ENCODE data around the gene SIRT3. TPM values are rescaled to one million over a fixed set of nuclear protein-coding genes. Genes with fewer than 3 reads are reported as not detected.
A peak's percentile ranks its signal among the peaks of the same experiment; 100 is the strongest.

Gene SIRT3
- polyA plus RNA-seq, 1 donor (not counting 4 experiments of a cell fraction or from before 2014, with no cell fraction given): 12.6 TPM

- Histone ChIP-seq H3K27ac (ENCODE audit: control insufficient read depth, insufficient read depth, low read length) (no peak overlapping the region), H3K27me3 (ENCODE audit: control insufficient read depth, extremely low read depth, insufficient read depth, low read length) (peaks cover 2% of the 10 kb centered on the region), H3K9me1 (ENCODE audit: control insufficient read depth, extremely low read depth, insufficient read depth, low read length) (no peaks in the 10 kb centered on the region), H3K4me2 (ENCODE audit: control insufficient read depth, extremely low read depth, insufficient read depth, low read depth, low read length) (peak overlapping the region; percentile 61), H4K20me1 (ENCODE audit: control insufficient read depth, extremely low read depth, insufficient read depth, low read length) (no peaks in the 10 kb centered on the region), H2AFZ (ENCODE audit: control insufficient read depth, low read length) (peak overlapping the region; percentile 74), H3K9ac (ENCODE audit: control insufficient read depth, extremely low read depth, insufficient read depth, low read length) (no peak overlapping the region), H3K9me3 (ENCODE audit: control insufficient read depth, low read depth, low read length) (no peaks in the 10 kb centered on the region), H3K4me3 (ENCODE audit: control insufficient read depth in 2 of 3, extremely low read depth in 1 of 3, insufficient read depth in 2 of 3, low read depth in 1 of 3, low read length in 3 of 3) (peak overlapping the region; percentile 21 to 47 (median 34)), H3K4me1 (ENCODE audit: control insufficient read depth, extremely low read depth, insufficient read depth, low read length) (peaks cover 7% of the 10 kb centered on the region), H3K36me3 (ENCODE audit: control insufficient read depth in 2 of 2, extremely low read depth in 1 of 2, insufficient read depth in 2 of 2, low read length in 2 of 2) (no peaks in the 10 kb centered on the region), H3K79me2 (ENCODE audit: control insufficient read depth, insufficient read depth, low read length) (no peaks in the 10 kb centered on the region)
- TF ChIP-seq CTCF (optimal IDR thresholded peaks at IDR 0.05 in 1 of 3, IDR thresholded peaks at IDR 0.05 in 1 of 3, conservative IDR thresholded peaks at IDR 0.05 in 1 of 3; ENCODE audit: extremely low read depth in 1 of 3, insufficient read depth in 2 of 3, low read length in 3 of 3) (no peak), EZH2 (IDR thresholded peaks at IDR 0.05; ENCODE audit: low read length) (no peak)
- FAIRE-seq (no peak), DNase-seq (ENCODE audit: low read depth, low spot score) (no peak)
- dilution Hi-C loops (cut with MboI; ENCODE audit: extremely low pct_ligation_motif_present, low sequenced_read_pairs): no loop called here
Measured at GRCh38 chr11:267491-267994, 31.4 kb upstream of the SIRT3 start.

GRCh38 chr11:266676-267439 is 30.7 kb upstream of the SIRT3 start:
- no peak for FAIRE-seq
- TF ChIP-seq EZH2 (IDR thresholded peaks at IDR 0.05; ENCODE audit: low read length): no peak
- TF ChIP-seq CTCF (optimal IDR thresholded peaks at IDR 0.05 in 1 of 3, IDR thresholded peaks at IDR 0.05 in 1 of 3, conservative IDR thresholded peaks at IDR 0.05 in 1 of 3; ENCODE audit: extremely low read depth in 1 of 3, insufficient read depth in 2 of 3, low read length in 3 of 3): no peak

More at GRCh38 chr11:266676-267439, 30.7 kb upstream of the SIRT3 start:
- no peaks in the 10 kb centered on the region for H4K20me1 ChIP-seq (ENCODE audit: control insufficient read depth, extremely low read depth, insufficient read depth, low read length)
- no peak overlapping the region for H3K27ac ChIP-seq (ENCODE audit: control insufficient read depth, insufficient read depth, low read length)
- no peak overlapping the region for H3K4me3 ChIP-seq (ENCODE audit: control insufficient read depth in 2 of 3, extremely low read depth in 1 of 3, insufficient read depth in 2 of 3, low read depth in 1 of 3, low read length in 3 of 3)
- H3K27me3 ChIP-seq (ENCODE audit: control insufficient read depth, extremely low read depth, insufficient read depth, low read length): no peaks in the 10 kb centered on the region
- no peaks in the 10 kb centered on the region for H3K36me3 ChIP-seq (ENCODE audit: control insufficient read depth in 2 of 2, extremely low read depth in 1 of 2, insufficient read depth in 2 of 2, low read length in 2 of 2)
- no peaks in the 10 kb centered on the region for H3K9me1 ChIP-seq (ENCODE audit: control insufficient read depth, extremely low read depth, insufficient read depth, low read length)
- H3K4me2 ChIP-seq (ENCODE audit: control insufficient read depth, extremely low read depth, insufficient read depth, low read depth, low read length): no peak overlapping the region
- DNase-seq (ENCODE audit: low read depth, low spot score): no peak
- no peak overlapping the region for H2AFZ ChIP-seq (ENCODE audit: control insufficient read depth, low read length)
- no peak overlapping the region for H3K9ac ChIP-seq (ENCODE audit: control insufficient read depth, extremely low read depth, insufficient read depth, low read length)
- peaks cover 7% of the 10 kb centered on the region for H3K4me1 ChIP-seq (ENCODE audit: control insufficient read depth, extremely low read depth, insufficient read depth, low read length)
- H3K79me2 ChIP-seq (ENCODE audit: control insufficient read depth, insufficient read depth, low read length): no peaks in the 10 kb centered on the region
- dilution Hi-C loops (cut with MboI; ENCODE audit: extremely low pct_ligation_motif_present, low sequenced_read_pairs): no loop called here
- H3K9me3 ChIP-seq (ENCODE audit: control insufficient read depth, low read depth, low read length): no peaks in the 10 kb centered on the region

Measured in keratinocyte (primary cell).